GM23338 (cell line): ENCODE measurements around the gene AGA.

Experiments used
- CTCF ChIP-seq, 2 experiments: fragments of 200-600 bp in 1 of 2; sonication (generic) in 1 of 2; conservative IDR thresholded peaks; 2 replicates each; pipeline versions ENCODE4 v1.5.1 to v1.6.1; 2016 to 2017; ENCODE audit warnings: antibody characterized with exemption in 2 of 2, low read depth in 2 of 2, mild to moderate bottlenecking in 2 of 2, moderate library complexity in 1 of 2
- POLR2AphosphoS5 ChIP-seq: IDR thresholded peaks from 2 replicates; pipeline ENCODE4 v1.6.1; 2016; ENCODE audit warnings: antibody characterized with exemption, low read depth
- ZNF331 ChIP-seq: fragments of 250-450 bp; sonication (Bioruptor Pico); IDR thresholded peaks from 2 replicates; pipeline ENCODE4 v1.5.0; 2020; ENCODE audit warnings: low read depth, mild to moderate bottlenecking, moderate library complexity

GRCh38 chr4:177446586-177446985 lies 4.3 kb upstream of the AGA start:
- TF ChIP-seq ZNF331 (CRISPR knock-in tag) = no peak
- no peak for TF ChIP-seq POLR2AphosphoS5
- no peak for TF ChIP-seq CTCF (conservative IDR thresholded peaks at IDR 0.05; ENCODE audit: low read depth in 2 of 2)
